ENCODE results near the gene AMIGO1. TPM values are rescaled to one million over a fixed set of nuclear protein-coding genes. Genes with fewer than 3 reads are reported as not detected.

The AMIGO1 gene
- total and polyA plus RNA-seq, 2 experiments from 2014 or later, result 7.7 to 10.5 TPM

GRCh38 chr1:109541102-109541501 is 31.6 kb upstream of the AMIGO1 start:
- no peak for DNase-seq (ENCODE audit: low read depth in 1 of 2, low spot score in 1 of 2)
- Histone ChIP-seq H3K4me1 (ENCODE audit: low read depth) (peaks cover 14% of the 10 kb centered on the region), H3K4me3 (no peak overlapping the region), H3K36me3 (no peaks in the 10 kb centered on the region), H3K27ac (no peak overlapping the region), H3K9me3 (ENCODE audit: low read depth) (no peaks in the 10 kb centered on the region), H3K27me3 (no peaks in the 10 kb centered on the region)
- TF ChIP-seq, protein P1, sequence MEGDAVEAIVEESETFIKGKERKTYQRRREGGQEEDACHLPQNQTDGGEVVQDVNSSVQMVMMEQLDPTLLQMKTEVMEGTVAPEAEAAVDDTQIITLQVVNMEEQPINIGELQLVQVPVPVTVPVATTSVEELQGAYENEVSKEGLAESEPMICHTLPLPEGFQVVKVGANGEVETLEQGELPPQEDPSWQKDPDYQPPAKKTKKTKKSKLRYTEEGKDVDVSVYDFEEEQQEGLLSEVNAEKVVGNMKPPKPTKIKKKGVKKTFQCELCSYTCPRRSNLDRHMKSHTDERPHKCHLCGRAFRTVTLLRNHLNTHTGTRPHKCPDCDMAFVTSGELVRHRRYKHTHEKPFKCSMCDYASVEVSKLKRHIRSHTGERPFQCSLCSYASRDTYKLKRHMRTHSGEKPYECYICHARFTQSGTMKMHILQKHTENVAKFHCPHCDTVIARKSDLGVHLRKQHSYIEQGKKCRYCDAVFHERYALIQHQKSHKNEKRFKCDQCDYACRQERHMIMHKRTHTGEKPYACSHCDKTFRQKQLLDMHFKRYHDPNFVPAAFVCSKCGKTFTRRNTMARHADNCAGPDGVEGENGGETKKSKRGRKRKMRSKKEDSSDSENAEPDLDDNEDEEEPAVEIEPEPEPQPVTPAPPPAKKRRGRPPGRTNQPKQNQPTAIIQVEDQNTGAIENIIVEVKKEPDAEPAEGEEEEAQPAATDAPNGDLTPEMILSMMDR (IDR thresholded peaks at IDR 0.05; ENCODE audit: low read depth, low read length), result no peak

- Histone ChIP-seq H3K36me3 (no peaks in the 10 kb centered on the region), H3K4me1 (ENCODE audit: low read depth) (peaks cover 24% of the 10 kb centered on the region), H3K4me3 (no peak within 1 kb of the TSS), H3K9me3 (ENCODE audit: low read depth) (no peaks in the 10 kb centered on the region), H3K27me3 (no peaks in the 10 kb centered on the region), H3K27ac (no peak within 1 kb of the TSS)
- peak in 1 of 2 donors; percentile 43 for DNase-seq (ENCODE audit: low read depth in 1 of 2, low spot score in 1 of 2)
- TF ChIP-seq, protein P1 (IDR thresholded peaks at IDR 0.05; ENCODE audit: low read depth, low read length), result no peak
Measured at GRCh38 chr1:109539676-109540075, 30.1 kb upstream of the AMIGO1 start, which contains the start of gene GPR61. GPR61 (plus strand) TSS chr1:109539872; CDS start chr1:109543023, 3,151 bp downstream.

- Histone ChIP-seq H3K9me3 (ENCODE audit: low read depth) (no peaks in the 10 kb centered on the region), H3K36me3 (no peaks in the 10 kb centered on the region), H3K27me3 (no peaks in the 10 kb centered on the region), H3K4me3 (no peak overlapping the region), H3K27ac (no peak overlapping the region), H3K4me1 (ENCODE audit: low read depth) (peaks cover 24% of the 10 kb centered on the region)
- TF ChIP-seq, protein P1 (IDR thresholded peaks at IDR 0.05; ENCODE audit: low read depth, low read length), result no peak
- DNase-seq (ENCODE audit: low read depth in 1 of 2, low spot score in 1 of 2), result no peak
Measured at GRCh38 chr1:109538827-109539555, 29.5 kb upstream of the AMIGO1 start.

GRCh38 chr1:109537450-109538178 is 28.1 kb upstream of the AMIGO1 start:
- DNase-seq (ENCODE audit: low read depth in 1 of 2, low spot score in 1 of 2), result no peak
- TF ChIP-seq, protein P1 (IDR thresholded peaks at IDR 0.05; ENCODE audit: low read depth, low read length), result no peak
- H3K27ac ChIP-seq, result no peak overlapping the region
- H3K4me1 ChIP-seq (ENCODE audit: low read depth), result peaks cover 25% of the 10 kb centered on the region
- no peak overlapping the region for H3K4me3 ChIP-seq
- no peaks in the 10 kb centered on the region for H3K27me3 ChIP-seq
- H3K36me3 ChIP-seq, result no peaks in the 10 kb centered on the region
- H3K9me3 ChIP-seq (ENCODE audit: low read depth), result no peaks in the 10 kb centered on the region

DNA sequence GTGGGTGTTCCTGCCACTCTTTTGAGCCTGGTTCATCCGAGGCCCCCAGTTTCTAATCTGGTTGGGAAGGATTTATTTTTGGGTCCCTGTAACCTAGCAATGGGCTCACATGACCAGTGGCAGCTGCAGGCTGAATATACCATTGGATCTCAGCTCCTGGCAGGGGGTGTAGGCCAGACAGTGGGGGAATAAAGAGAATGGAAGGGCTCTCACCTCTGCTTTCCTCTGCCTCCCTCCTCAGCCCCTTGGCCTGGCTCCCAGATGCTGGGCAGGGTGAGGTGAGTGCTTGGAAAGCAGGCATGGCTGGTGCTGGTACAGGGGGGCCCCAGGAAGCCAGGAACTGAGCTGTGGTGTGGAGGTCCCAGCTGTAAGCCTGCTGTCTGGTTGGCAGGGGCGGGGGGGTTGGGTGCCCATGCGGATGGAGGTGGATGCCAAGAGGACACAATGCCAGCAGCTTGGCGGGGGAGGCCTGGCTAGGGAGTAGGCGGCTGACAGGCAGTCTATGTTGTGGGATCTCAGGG is 26.5 kb upstream of the AMIGO1 start:
- Histone ChIP-seq H3K36me3 (no peaks in the 10 kb centered on the region), H3K27me3 (no peaks in the 10 kb centered on the region), H3K4me1 (ENCODE audit: low read depth) (peaks cover 28% of the 10 kb centered on the region), H3K4me3 (no peak overlapping the region), H3K9me3 (ENCODE audit: low read depth) (no peaks in the 10 kb centered on the region), H3K27ac (peak overlapping the region; percentile 71)
- TF ChIP-seq, protein P1 (IDR thresholded peaks at IDR 0.05; ENCODE audit: low read depth, low read length), result no peak
- peak in 1 of 2 donors; percentile 65 for DNase-seq (ENCODE audit: low read depth in 1 of 2, low spot score in 1 of 2)

Data from cardiac muscle cell (in vitro differentiated cells and primary cell).